A673 (cell line): ENCODE results near the gene NET1. TPM values are rescaled to one million over a fixed set of nuclear protein-coding genes. Genes with fewer than 3 reads are reported as not detected.

ENCODE experiments used
- BruUV-seq: library from RNA; stranded (reverse); fragments of 400-500 nt; replicated peaks from 2 replicates; lab custom pipeline; 2021; lab: Mats Ljungman, UMichigan
- CTCF ChIA-PET: fragments of 300-600 bp; sonication (Branson Sonifier 250); formaldehyde crosslinking; loops from one replicate; lab custom pipeline; 2022; ENCODE audit warnings: antibody characterized with exemption; lab: Charles Lee
- POLR2A ChIA-PET: fragments of 300-600 bp; sonication (Branson Sonifier 250); formaldehyde crosslinking; loops from one replicate; lab custom pipeline; 2022; ENCODE audit warnings: antibody characterized with exemption; ENCODE audit not compliant: low non-redundant PET; lab: Charles Lee
- DNase-seq: peaks from one replicate; pipeline ENCODE4 v3.0.0-alpha.2; 2015; ENCODE audit warnings: low spot score
- H3K27ac ChIP-seq: fragments of 200-600 bp; sonication (generic); 2 replicates; pipeline ENCODE4 v1.5.1; 2016; ENCODE audit warnings: mixed run types, low read depth, mild to moderate bottlenecking, mixed read lengths, antibody characterized with exemption, low read length; ENCODE audit not compliant: poor library complexity, severe bottlenecking
- H3K27me3 ChIP-seq: fragments of 200-600 bp; sonication (generic); replicated peaks from 2 replicates; pipeline ENCODE4 v1.6.1; 2017; ENCODE audit warnings: mixed run types, low read depth, mild to moderate bottlenecking, mixed read lengths, antibody characterized with exemption, low read length; ENCODE audit not compliant: insufficient read depth, poor library complexity
- H3K36me3 ChIP-seq: fragments of 200-600 bp; sonication (generic); 2 replicates; pipeline ENCODE4 v1.6.1; 2016; ENCODE audit warnings: mixed run types, mild to moderate bottlenecking, mixed read lengths, antibody characterized with exemption, low read length; ENCODE audit not compliant: insufficient read depth, poor library complexity, severe bottlenecking
- H3K4me1 ChIP-seq: fragments of 200-600 bp; sonication (generic); 2 replicates; pipeline ENCODE4 v1.6.1; 2017; ENCODE audit warnings: mixed run types, mild to moderate bottlenecking, mixed read lengths, antibody characterized with exemption, low read length; ENCODE audit not compliant: insufficient read depth, poor library complexity, severe bottlenecking
- H3K4me3 ChIP-seq: fragments of 200-600 bp; sonication (generic); 2 replicates; pipeline ENCODE4 v1.5.1; 2016; ENCODE audit warnings: low read depth, mixed run types, mild to moderate bottlenecking, mixed read lengths, low read length; ENCODE audit not compliant: poor library complexity, severe bottlenecking
- H3K9me3 ChIP-seq: fragments of 200-600 bp; sonication (generic); 2 replicates; pipeline ENCODE4 v1.6.1; 2016; ENCODE audit warnings: mixed run types, low read depth, mild to moderate bottlenecking, mixed read lengths, antibody characterized with exemption, low read length; ENCODE audit not compliant: poor library complexity, severe bottlenecking
- CTCF ChIP-seq: fragments of 300-800, 200-600 bp; sonication (generic); conservative IDR thresholded peaks from 2 replicates; pipeline ENCODE4 v1.5.1; 2017; ENCODE audit warnings: low read depth, mild to moderate bottlenecking, antibody characterized with exemption, low read length, moderate library complexity, mixed read lengths
- EZH2 ChIP-seq: fragments of 200-600 bp; sonication (generic); IDR thresholded peaks from 2 replicates; pipeline ENCODE4 v1.6.1; 2017; ENCODE audit warnings: borderline replicate concordance, low read depth, mild to moderate bottlenecking, mixed read lengths, antibody characterized with exemption, low read length; ENCODE audit not compliant: poor library complexity, severe bottlenecking
- intact Hi-C: fragments of 100-400 bp; cut with micrococcal nuclease; formaldehyde crosslinking; loops from one replicate; pipeline ENCODE4 v1.10.0; 2022; ENCODE audit not compliant: unreplicated experiment
- total RNA-seq: library from RNA; stranded (reverse); gene quantifications from 2 replicates; pipeline ENCODE4 v1.2.3, GENCODE V29; 2021

The NET1 gene
- total RNA-seq, 1 experiment from 2014 or later = 71.4 TPM

DNA sequence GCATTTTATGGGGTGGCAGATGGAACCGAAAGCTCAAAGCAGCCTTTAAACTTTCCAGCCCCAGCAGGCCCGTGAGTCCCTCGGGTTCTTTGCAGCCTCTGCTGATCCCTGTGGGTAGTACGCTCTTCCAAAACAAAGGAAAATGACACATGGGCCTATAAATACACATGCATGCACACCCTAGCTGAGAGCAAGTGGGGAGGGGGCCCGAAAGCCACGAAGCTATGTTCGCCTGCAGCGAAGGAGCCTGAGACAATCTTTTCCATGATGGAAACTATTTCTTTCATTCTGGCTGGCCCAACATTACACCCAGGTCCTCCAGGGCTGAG is 54.8 kb downstream of the NET1 start:
- intact Hi-C loops = no loop called here
- Histone ChIP-seq H3K4me3 (no peak overlapping the region), H3K9me3 (no peaks in the 10 kb centered on the region), H3K36me3 (no peaks in the 10 kb centered on the region), H3K27me3 (no peaks in the 10 kb centered on the region), H3K27ac (no peak overlapping the region), H3K4me1 (no peaks in the 10 kb centered on the region)
- BruUV-seq = no TSS peak
- ChIA-PET CTCF (no interaction called here), POLR2A (no interaction called here)
- TF ChIP-seq CTCF (no peak), EZH2 (no peak)
- DNase-seq = no peak

DNA sequence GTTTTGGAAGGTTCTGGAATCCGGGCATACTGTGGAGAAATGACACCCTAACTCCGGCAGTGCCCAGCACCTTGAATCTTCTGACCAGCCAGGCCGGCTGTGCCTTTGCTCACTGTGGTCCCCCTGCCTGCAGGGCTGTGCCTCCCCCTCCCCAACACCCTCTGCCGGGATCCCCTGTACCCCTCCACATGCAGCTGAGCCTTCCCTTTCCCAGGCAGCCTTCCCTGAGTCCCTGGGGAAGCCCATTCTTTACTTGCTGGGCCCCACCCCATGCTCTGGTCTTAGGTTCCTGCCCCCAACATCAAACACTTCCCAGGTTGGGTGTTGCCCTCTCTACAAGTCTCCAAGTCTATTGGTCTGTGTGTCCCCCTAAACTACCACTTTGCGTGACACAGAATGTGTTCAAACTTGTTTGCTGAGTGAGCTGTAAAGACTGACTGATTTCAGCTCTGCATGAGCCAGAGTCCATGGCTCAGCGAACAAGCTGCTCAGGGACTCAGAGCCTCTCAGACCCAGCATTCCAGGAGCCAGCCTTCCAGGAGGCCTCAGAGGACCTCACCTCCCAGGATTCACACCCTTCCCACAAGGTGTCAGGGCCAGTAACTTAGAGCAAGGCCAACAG is 55.4 kb downstream of the NET1 start:
- TF ChIP-seq CTCF = no peak
- TF ChIP-seq EZH2 = no peak
- no TSS peak for BruUV-seq
- no peak overlapping the region for H3K4me3 ChIP-seq
- no peak overlapping the region for H3K27ac ChIP-seq
- no peak for DNase-seq
- ChIA-PET POLR2A (no interaction called here), CTCF (no interaction called here)
- H3K9me3 ChIP-seq = no peaks in the 10 kb centered on the region
- H3K27me3 ChIP-seq = no peaks in the 10 kb centered on the region
- no peaks in the 10 kb centered on the region for H3K36me3 ChIP-seq
- intact Hi-C loops = no loop called here
- no peaks in the 10 kb centered on the region for H3K4me1 ChIP-seq

DNA sequence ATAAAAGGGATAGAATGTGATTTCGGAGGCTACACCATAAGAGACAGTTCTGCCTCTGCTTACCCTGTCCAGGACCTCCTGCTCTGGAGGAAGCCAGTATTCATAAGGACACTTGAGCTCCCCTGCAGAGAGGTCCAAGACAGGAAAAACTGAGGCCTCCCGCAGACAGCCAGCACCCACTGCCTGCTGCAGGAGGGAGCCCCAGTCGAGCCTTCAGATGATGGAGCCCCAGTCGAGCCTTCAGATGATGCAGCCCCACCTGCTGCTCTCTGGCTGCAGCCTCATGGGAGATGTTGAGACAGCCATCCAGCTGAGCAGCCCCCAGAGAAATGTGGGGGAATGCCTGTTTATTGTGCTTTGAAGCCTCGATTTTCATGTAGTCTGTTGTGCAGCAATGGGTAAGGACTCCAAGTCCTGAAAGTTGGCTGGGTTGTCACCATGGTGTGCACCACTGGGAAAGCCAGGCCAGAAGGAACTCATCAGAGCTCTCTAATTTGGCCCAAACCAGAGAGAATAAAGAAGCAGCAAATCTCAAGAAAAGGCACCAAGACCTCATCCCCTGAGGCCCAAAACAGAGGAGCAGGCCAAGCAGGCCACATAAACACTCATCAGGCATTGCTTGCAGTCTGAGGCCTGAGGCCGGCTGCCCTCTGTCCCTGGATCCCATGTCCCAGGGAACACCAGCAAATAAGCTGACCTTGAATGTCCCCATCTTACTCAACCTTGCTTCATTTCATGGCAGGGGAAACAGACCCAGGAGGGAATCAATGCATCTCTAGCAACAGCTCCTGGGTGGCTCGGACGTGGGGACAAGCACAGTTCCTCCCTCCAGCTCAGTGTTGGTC is 56.1 kb downstream of the NET1 start:
- Histone ChIP-seq H3K9me3 (no peaks in the 10 kb centered on the region), H3K27ac (no peak overlapping the region), H3K4me3 (no peak overlapping the region), H3K27me3 (no peaks in the 10 kb centered on the region), H3K4me1 (no peaks in the 10 kb centered on the region), H3K36me3 (no peaks in the 10 kb centered on the region)
- intact Hi-C loops = no loop called here
- DNase-seq = no peak
- POLR2A ChIA-PET = no interaction called here
- TF ChIP-seq EZH2 = no peak
- BruUV-seq = no TSS peak
- CTCF ChIA-PET = no interaction called here
